ENCODE measurements around the gene GRIK2.

DNA sequence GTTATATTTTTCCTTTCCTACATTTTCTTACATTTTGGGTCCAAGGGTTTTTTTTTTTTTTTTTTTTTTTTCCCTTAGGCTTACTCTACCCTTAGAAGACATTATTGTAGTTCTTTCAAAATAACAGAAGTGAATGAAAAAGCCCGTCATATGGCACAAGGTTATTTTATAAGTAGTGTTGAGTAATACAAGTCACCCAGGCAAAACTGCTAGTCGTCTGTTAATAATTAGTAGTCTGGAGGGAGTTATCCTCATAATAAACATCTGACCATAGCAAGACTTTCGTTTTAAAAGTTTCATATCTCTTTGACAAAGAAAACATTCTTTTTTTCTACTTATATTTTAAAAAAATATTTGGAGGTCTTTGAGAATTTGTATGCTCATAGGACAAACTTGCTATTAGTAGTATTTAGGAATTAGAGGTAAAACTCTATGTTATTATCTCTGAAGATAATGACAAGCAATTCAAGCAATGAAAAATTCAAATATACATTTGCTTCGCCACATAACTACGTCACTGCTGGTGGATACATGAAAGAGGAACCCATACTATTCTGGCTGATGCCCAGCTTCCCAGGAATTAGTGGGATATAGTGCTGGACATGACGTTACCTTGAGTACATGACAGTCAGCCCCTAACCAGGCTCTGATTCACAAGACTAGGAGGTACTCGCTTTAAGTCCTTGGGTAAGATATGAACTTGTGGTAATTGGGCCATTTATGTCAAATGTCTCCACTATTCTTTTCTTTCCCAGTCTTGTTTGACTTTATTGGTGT lies 532.8 kb downstream of the GRIK2 start:
- TF ChIP-seq, protein P1, sequence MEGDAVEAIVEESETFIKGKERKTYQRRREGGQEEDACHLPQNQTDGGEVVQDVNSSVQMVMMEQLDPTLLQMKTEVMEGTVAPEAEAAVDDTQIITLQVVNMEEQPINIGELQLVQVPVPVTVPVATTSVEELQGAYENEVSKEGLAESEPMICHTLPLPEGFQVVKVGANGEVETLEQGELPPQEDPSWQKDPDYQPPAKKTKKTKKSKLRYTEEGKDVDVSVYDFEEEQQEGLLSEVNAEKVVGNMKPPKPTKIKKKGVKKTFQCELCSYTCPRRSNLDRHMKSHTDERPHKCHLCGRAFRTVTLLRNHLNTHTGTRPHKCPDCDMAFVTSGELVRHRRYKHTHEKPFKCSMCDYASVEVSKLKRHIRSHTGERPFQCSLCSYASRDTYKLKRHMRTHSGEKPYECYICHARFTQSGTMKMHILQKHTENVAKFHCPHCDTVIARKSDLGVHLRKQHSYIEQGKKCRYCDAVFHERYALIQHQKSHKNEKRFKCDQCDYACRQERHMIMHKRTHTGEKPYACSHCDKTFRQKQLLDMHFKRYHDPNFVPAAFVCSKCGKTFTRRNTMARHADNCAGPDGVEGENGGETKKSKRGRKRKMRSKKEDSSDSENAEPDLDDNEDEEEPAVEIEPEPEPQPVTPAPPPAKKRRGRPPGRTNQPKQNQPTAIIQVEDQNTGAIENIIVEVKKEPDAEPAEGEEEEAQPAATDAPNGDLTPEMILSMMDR (conservative IDR thresholded peaks at IDR 0.05; ENCODE audit: low read depth, low read length): no peak
- no peak for TF ChIP-seq EZH2 (IDR thresholded peaks at IDR 0.05; ENCODE audit: low read length, unreplicated experiment)
- TF ChIP-seq EZH2phosphoT487 (IDR thresholded peaks at IDR 0.05; ENCODE audit: borderline replicate concordance, low read length): no peak
